HepG2 (cell line): ENCODE measurements around the gene SLC24A4. TPM values are rescaled to one million over a fixed set of nuclear protein-coding genes. Genes with fewer than 3 reads are reported as not detected.

Experiments
- ATAC-seq: fragments of 200-7000 bp; cut with Tn5 transposase; 3 replicates; pipeline ENCODE4 v1.9.1; 2020; ENCODE audit warnings: mild to moderate bottlenecking, moderate library complexity
- BruUV-seq: library from RNA; stranded (reverse); fragments of 400-500 nt; replicated peaks from 2 replicates; lab custom pipeline; 2021; lab: Mats Ljungman, UMichigan
- CTCF ChIA-PET: fragments of 300-600 bp; formaldehyde crosslinking; extraction: SDS; loops from one replicate; lab custom pipeline; 2021; ENCODE audit warnings: low total read pairs, inconsistent platforms, low intra/inter-chr PET ratio; lab: Yijun Ruan, JAX
- POLR2A ChIA-PET: fragments of 350-600 bp; sonication (Branson Sonifier 250); formaldehyde crosslinking; loops from one replicate; lab custom pipeline; 2020; ENCODE audit warnings: antibody characterized with exemption, inconsistent platforms; lab: Yijun Ruan, JAX
- DNase-seq: peaks from one replicate; pipeline ENCODE4 v3.0.0-alpha.2; 2015; ENCODE audit warnings: low spot score
- FAIRE-seq: peaks from 3 replicates; lab custom pipeline; 2011; peaks lifted over from hg19 to GRCh38; lab: Jason Lieb, UNC
- H2AFZ ChIP-seq: one replicate; pipeline ENCODE4 v1.6.1; 2011; ENCODE audit warnings: low read length, inconsistent platforms
- H3K27ac ChIP-seq: fragments of 300-600 bp; 3 replicates; pipeline ENCODE4 v1.8.0; 2011; ENCODE audit warnings: mixed run types, mild to moderate bottlenecking, mixed read lengths, low read length, inconsistent platforms; ENCODE audit not compliant: insufficient read depth; ENCODE audit errors: extremely low read length
- H3K27me3 ChIP-seq, 2 experiments: fragments of 200-600 bp in 1 of 2; 2 replicates in 1 of 2; 3 replicates in 1 of 2; pipeline versions ENCODE4 v1.6.0 to v1.8.0; 2011; ENCODE audit warnings: low read length in 2 of 2, mild to moderate bottlenecking in 2 of 2, moderate library complexity in 2 of 2, inconsistent platforms in 1 of 2; ENCODE audit not compliant: insufficient read depth in 2 of 2, control insufficient read depth in 1 of 2
- H3K36me3 ChIP-seq, 2 experiments: fragments of 200-600 bp in 1 of 2; replicated peaks in 1 of 2; 2 replicates in 1 of 2; 3 replicates in 1 of 2; pipeline versions ENCODE4 v1.5.1 to v1.8.0; 2011; ENCODE audit warnings: low read length in 2 of 2, inconsistent platforms in 1 of 2; ENCODE audit not compliant: insufficient read depth in 2 of 2, control insufficient read depth in 1 of 2
- H3K4me1 ChIP-seq: 2 replicates; pipeline ENCODE4 v1.5.1; 2012; ENCODE audit warnings: low read length, inconsistent platforms; ENCODE audit not compliant: insufficient read depth
- H3K4me2 ChIP-seq: 2 replicates; pipeline ENCODE4 v1.6.0; 2011; ENCODE audit warnings: low read depth, low read length, inconsistent platforms
- H3K4me3 ChIP-seq, 3 experiments: fragments of 200-600 bp in 1 of 3; sonication (generic), shearing (Covaris generic) in 1 of 3; replicated peaks in 1 of 3; 2 replicates each; pipeline ENCODE4 v1.5.1; 2011 to 2016; ENCODE audit warnings: low read length in 3 of 3, inconsistent platforms in 2 of 3, low read depth in 2 of 3, mild to moderate bottlenecking in 2 of 3, control low read depth in 1 of 3, mixed read lengths in 1 of 3; ENCODE audit not compliant: insufficient read depth in 1 of 3
- H3K79me2 ChIP-seq: one replicate; pipeline ENCODE4 v1.6.1; 2011; ENCODE audit warnings: low read length, inconsistent platforms; ENCODE audit not compliant: insufficient read depth
- H3K9ac ChIP-seq: 2 replicates; pipeline ENCODE4 v1.6.0; 2011; ENCODE audit warnings: mild to moderate bottlenecking, low read depth, low read length, inconsistent platforms; ENCODE audit not compliant: insufficient read depth
- H3K9me3 ChIP-seq: 2 replicates; pipeline ENCODE4 v1.5.1; 2012; ENCODE audit warnings: mild to moderate bottlenecking, low read length
- H4K20me1 ChIP-seq: 2 replicates; pipeline ENCODE4 v1.6.0; 2011; ENCODE audit warnings: inconsistent platforms, mild to moderate bottlenecking, low read length, moderate library complexity; ENCODE audit not compliant: insufficient read depth
- CTCF ChIP-seq: sonication (generic); formaldehyde crosslinking; IDR thresholded peaks from 2 replicates; pipeline ENCODE4 v1.5.0; 2020; ENCODE audit warnings: mild to moderate bottlenecking, missing genetic modification reagents, moderate library complexity
- ONECUT2 ChIP-seq: sonication (generic); formaldehyde crosslinking; IDR thresholded peaks from 2 replicates; pipeline ENCODE4 v1.4.0; 2020; ENCODE audit warnings: missing genetic modification reagents
- RAD21 ChIP-seq: fragments of 450-650 bp; formaldehyde crosslinking; IDR thresholded peaks from 2 replicates; pipeline ENCODE4 v1.5.0; 2020; ENCODE audit warnings: mild to moderate bottlenecking
- STAG1 ChIP-seq: sonication (generic); formaldehyde crosslinking; IDR thresholded peaks from 2 replicates; pipeline ENCODE4 v1.4.0; 2020; ENCODE audit warnings: missing genetic modification reagents
- ZFP82 ChIP-seq: sonication (generic); formaldehyde crosslinking; IDR thresholded peaks from 2 replicates; pipeline ENCODE4 v1.5.1; 2020; ENCODE audit warnings: mild to moderate bottlenecking, missing genetic modification reagents, borderline replicate concordance
- ZNF7 ChIP-seq: IDR thresholded peaks from 2 replicates; pipeline ENCODE4 v1.6.1; 2016; ENCODE audit warnings: missing biosample characterization, missing genetic modification reagents
- ZNF883 ChIP-seq: sonication (generic); formaldehyde crosslinking; IDR thresholded peaks from 2 replicates; pipeline ENCODE4 v1.5.1; 2020; ENCODE audit warnings: mild to moderate bottlenecking, missing genetic modification reagents; ENCODE audit errors: not compliant biosample characterization
- ZZZ3 ChIP-seq: sonication (generic); formaldehyde crosslinking; IDR thresholded peaks from 2 replicates; pipeline ENCODE4 v1.4.0; 2020; ENCODE audit warnings: missing genetic modification reagents, mild to moderate bottlenecking, borderline replicate concordance
- WGBS: methylation state at CpG from one replicate; pipeline ENCODE4 v1.1.6; 2017; ENCODE audit warnings: low lambda C conversion rate; 5-methylcytosine and 5-hydroxymethylcytosine counted together
- in situ Hi-C: cut with HindIII; loops from 2 replicates; pipeline ENCODE4 v1.10.0; 2017; ENCODE audit warnings: low pct_unique_long_range_greater_than_20kb; ENCODE audit not compliant: extremely low pct_ligation_motif_present
- intact Hi-C: fragments of 100-400 bp; cut with micrococcal nuclease; formaldehyde crosslinking; loops from one replicate; pipeline ENCODE4 v1.10.0; 2022; ENCODE audit not compliant: unreplicated experiment
- polyA plus RNA-seq, 8 experiments: library from polyadenylated mRNA; depleted of rRNA in 3 of 8; stranded (reverse) in 7 of 8; unstranded in 1 of 8; fragments of >200 nt; fragmentation: Illumina TruSeq in 4 of 8; extraction: Trizol in 4 of 8; gene quantifications; 2 replicates each; pipeline versions ENCODE4 v1.2.1 to v1.2.3, GENCODE V29; 2011 to 2016; ENCODE audit warnings: low read depth in 4 of 8, missing spikeins in 1 of 8, mixed read lengths in 1 of 8; ENCODE audit not compliant: insufficient read depth in 1 of 8
- total RNA-seq, 5 experiments: library from RNA; depleted of rRNA; stranded (reverse); fragments of >200 nt; fragmentation: Illumina TruSeq; extraction: Trizol; gene quantifications; 2 replicates each; pipeline ENCODE4 v1.2.3, GENCODE V29; 2016; ENCODE audit warnings: low read depth in 1 of 5

The SLC24A4 gene
- total and polyA plus RNA-seq, 2 of the 13 experiments (the other 11 are each of a cell fraction or from before 2014, with no cell fraction given) = not detected

- Histone ChIP-seq H3K27ac (no peak overlapping the region), H3K4me1 (peaks cover 12% of the 10 kb centered on the region), H3K79me2 (no peaks in the 10 kb centered on the region), H3K36me3 (no peaks in the 10 kb centered on the region), H3K27me3 (peaks cover 3 to 67% of the 10 kb centered on the region in 2 experiments; a peak in 4 of 5 replicates), H3K4me2 (no peak overlapping the region), H3K9me3 (no peaks in the 10 kb centered on the region), H3K4me3 (no peak overlapping the region), H2AFZ (no peak overlapping the region), H3K9ac (no peak overlapping the region), H4K20me1 (no peaks in the 10 kb centered on the region; the same call in 1 of the 2 replicates)
- no peak for FAIRE-seq
- DNase-seq = no peak
- no TSS peak for BruUV-seq
- TF ChIP-seq RAD21 = no peak
- TF ChIP-seq ZNF7 (CRISPR knock-in tag) = no peak
- TF ChIP-seq ZNF883 = no peak
- TF ChIP-seq ONECUT2 = no peak
- no peak for TF ChIP-seq ZZZ3 (CRISPR knock-in tag)
- POLR2A ChIA-PET = no interaction called here
- intact Hi-C loops (no loop called here), in situ Hi-C loops (no loop called here)
- CTCF ChIA-PET = no interaction called here
- 0% methylated on average over 1 of the region's 1 CpG for WGBS
- ATAC-seq = no peak
Measured at GRCh38 chr14:92351750-92352149, 28.8 kb downstream of the SLC24A4 start.

DNA sequence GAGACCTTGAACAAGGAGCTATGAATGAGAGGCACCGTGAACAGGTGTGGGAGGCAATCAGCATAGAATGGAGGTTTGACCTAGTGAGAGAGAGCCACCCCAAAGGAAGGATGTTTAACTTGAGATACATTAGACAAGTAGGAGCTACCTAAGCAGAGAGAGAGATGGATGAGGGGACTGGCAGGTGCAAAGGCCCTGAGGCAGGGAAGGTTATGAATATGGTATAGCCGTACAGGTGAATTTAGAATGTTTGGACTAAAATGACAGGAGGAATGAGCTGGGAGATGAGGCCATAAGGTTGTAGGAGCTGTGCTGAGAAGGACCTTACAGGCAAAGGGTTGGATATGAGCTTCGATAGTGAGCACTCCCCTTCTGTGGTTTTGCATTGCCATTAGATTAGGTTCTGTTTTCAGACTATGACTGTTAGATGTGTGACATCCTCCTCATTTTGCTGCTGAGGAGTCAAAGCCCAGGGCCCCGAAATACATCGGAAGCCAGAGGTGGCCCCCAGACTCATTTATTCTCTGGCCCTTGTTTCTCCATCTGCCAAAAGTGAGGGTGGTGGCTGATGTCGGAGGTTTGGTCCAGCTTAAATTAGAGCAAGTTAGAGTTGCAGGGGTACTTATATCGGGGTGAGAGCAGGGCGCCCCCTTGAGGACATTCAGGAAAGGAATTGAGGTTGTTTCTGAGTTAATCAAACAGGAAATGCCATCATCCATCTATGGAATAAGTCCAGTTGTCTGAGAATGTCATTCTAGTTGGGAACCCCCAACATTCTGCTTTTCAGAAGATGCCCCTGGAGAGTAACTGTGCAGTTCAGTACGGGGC, 29.4 kb downstream of the SLC24A4 start:
- H3K4me3 ChIP-seq = no peak overlapping the region
- no peaks in the 10 kb centered on the region; the same call in 1 of the 2 replicates for H4K20me1 ChIP-seq
- ChIA-PET CTCF (no interaction called here), POLR2A (no interaction called here)
- peak; percentile 13 for DNase-seq
- WGBS = 34% methylated on average over 9 of the region's 9 CpGs
- intact Hi-C loops (no loop called here), in situ Hi-C loops (no loop called here)
- no peak overlapping the region for H2AFZ ChIP-seq
- FAIRE-seq = no peak
- peaks cover 3 to 67% of the 10 kb centered on the region in 2 experiments; a peak in 4 of 5 replicates for H3K27me3 ChIP-seq
- no peak; the same call in 2 of the 3 replicates for ATAC-seq
- no peaks in the 10 kb centered on the region for H3K36me3 ChIP-seq
- BruUV-seq = no TSS peak
- no peaks in the 10 kb centered on the region for H3K9me3 ChIP-seq
- TF ChIP-seq ZFP82 (CRISPR knock-in tag) (no peak), STAG1 (CRISPR knock-in tag) (peak; percentile 30; the same call in 1 of the 2 replicates), CTCF (peak; percentile 37; the same call in 1 of the 2 replicates)
- no peaks in the 10 kb centered on the region for H3K79me2 ChIP-seq
- peaks cover 12% of the 10 kb centered on the region for H3K4me1 ChIP-seq
- no peak overlapping the region for H3K27ac ChIP-seq
- H3K9ac ChIP-seq = no peak overlapping the region
- no peak overlapping the region for H3K4me2 ChIP-seq
